Fibroblast of skin of right biceps (primary cell): ENCODE results near the gene GSC.
"Not testable (repeated sequence)": the region's sequence is repeated elsewhere in the genome, so short reads cannot be mapped to it uniquely, and the experiment has no call there.

Experiments
- DNase-seq: peaks from one replicate; pipeline ENCODE4 v3.0.0-alpha.2; 2013

The GSC gene

DNA sequence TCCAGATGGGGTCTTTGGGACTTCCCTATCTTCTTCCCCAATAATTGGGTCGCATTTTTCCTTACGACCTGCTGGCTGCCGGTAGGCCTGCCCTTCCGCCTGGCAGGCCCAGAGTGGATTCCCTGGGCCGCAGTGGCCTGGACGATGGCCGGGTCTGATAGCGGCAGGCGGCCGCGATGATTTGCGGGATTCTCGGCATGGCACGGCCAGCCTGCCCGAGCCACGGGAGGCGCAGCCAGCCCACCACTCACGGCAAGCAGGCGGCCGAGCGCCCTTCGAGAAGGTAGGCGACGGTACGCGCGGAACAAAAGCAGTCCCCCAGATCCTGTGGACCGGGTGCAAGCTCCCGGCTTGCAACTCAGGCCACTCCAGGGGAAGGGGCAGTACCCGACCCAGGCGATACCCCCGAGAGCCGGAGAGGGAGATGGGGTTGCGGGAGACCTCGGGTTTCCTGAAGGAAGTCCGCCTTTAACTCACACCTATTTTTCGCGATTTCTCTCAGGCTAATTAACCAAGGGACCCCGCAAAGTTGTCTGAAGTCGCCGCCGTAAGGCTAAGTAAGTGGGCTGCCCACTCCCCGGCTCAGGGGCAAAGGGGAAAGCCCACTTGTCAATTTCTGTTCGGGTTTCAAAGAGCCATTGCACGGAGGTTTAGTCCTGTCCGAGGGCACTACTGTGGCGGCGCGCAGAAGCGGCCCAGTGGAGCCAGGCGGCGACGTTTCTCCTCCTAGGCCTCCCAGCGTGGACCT lies 1.4 kb upstream of the GSC start:
- no peak for DNase-seq

DNA sequence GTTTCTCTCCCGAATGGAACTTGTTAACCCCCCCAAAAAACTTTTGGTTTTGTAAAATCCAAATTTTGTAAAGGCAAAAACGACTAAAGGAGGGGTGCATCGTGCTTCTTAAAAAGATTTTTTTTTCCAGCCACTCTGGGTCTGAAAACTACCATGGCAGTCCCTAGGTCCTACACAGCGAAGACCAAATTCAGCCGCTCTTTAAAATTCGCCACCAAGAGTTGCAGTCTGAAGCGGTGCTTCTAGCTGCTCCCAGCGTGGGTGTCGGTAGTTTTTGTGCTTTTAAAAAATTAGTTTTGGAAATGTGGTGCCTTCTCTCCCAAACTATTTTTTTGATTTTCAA lies 873 bp upstream of the GSC start:
- no peak for DNase-seq

DNA sequence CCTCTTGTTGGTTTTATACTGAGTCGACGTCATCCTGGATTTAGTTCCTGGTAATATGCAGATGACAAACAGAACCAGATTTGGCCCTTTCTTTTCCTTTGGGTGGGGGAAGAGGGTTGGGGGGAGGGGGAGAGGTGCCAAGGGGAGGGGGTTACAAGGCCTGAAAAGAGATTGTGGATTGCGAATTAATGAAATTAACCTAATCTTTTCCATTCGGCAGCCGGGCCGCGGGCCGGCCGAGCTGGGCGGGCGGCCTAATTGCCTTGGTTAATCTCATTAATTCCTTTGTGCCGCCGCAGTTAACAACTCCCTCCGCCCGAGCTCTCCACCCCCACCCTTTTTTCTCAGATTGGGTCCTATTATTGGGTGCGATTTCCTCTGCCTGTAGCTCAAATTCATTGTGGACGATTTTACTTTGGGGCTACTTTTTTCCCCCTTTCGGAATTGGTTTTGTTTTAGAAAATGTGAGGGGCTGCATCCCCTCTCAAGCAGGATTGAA lies 387 bp upstream of the GSC start:
- no peak for DNase-seq

DNA sequence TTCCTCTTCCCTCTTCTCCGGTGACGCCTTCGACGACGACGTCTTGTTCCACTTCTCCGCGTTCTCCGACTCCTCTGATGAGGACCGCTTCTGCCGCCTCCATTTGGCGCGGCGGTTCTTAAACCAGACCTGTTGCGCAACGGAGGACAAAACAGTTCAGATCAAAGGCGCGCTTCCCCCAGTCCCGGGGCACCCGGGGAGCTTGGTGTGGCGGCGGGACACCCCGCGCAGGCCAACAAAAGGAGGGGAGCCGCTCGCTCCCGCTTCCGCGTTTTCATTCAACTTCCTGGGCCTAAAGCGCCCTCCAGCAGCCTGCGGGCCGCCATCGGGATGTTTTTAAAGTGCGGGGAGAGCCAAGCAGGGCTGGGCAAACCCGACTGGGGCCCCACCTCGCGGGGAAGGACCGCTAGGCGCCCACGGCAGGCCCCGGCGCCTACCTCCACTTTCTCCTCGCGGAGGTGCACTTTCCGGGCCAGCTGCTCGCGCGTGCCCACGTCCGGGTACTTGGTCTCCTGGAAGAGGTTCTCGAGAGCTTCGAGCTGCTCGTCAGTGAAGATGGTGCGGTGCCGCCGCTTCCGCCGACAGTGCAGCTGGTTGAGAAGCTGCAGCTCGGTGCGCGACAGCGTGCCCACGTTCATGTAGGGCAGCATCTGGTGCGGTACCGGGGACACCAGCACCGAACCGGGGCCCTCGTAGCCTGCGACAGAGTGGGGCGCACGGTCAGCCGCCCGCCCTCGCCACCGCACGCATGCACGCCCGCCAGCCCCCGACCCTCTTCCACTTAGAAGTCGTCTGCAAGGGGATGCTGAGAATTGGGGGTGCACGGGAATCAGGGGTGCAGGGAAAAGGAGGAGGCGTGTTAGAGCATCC lies 1.2 kb downstream of the GSC start:
- peak; percentile 12 for DNase-seq

DNA sequence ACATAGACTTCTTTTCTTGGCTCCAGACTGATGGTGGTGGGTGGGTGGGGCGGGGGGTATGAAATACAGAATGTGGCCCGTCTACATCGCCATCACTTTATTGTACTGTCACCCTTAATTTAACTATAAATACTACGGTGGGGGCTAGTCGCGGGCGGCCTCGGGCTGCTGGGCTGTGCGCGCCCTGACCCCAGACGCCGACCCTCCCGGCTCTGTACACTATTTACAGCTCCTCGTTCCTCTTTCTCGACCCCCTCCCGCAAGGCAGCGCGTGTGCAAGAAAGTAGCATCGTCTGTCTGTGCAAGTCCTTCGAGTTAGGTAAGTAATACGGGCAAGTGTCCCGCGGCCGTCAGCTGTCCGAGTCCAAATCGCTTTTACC lies 1.8 kb downstream of the GSC start:
- no peak for DNase-seq

DNA sequence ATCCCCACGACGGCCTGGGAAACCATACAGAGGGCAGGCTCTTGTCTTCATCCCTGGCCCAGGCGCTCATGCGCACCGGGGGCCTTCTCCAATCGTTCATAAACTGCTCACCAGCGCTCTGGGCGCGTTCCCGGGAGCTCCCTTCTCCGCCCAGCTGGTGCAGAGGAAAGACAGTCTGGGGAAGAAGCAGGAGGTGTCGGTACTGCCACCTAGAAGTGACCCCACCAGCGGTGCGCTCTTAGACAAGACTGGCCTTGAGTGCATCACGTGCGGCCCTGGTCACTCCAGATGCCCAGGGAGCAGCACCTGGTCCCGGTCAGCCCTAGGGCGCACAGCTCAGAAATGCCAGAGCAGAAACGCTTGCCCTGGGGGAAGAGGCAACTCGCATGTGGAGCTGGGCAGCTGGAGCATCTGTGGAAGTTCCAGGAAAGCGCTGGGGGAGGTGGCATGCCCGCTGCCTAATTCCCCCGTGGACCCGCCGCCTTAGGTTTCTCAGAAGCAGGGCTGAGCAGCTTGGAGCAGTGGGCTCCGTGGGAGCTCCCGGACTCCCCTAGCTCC lies 2.5 kb downstream of the GSC start:
- no peak for DNase-seq

DNA sequence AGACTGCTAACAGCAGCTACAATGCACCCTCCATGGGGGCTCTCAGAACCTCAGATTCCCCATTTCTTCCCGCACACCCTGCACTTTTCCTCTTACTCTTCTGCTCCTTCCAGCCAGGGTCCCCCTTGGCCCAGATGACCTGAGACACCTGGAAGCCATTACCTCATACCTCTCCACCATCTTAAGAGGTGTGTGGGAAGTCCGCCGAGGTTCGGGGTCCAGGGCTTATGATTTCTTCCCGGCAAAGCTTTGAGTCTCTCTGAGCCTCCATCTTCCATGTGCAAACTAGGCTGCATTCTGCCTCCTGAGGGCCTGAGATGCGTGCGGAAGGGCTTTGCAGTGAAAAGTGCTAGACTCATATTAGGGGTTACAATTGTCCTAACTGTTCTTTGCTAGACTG lies 5.3 kb downstream of the GSC start:
- no peak for DNase-seq

DNA sequence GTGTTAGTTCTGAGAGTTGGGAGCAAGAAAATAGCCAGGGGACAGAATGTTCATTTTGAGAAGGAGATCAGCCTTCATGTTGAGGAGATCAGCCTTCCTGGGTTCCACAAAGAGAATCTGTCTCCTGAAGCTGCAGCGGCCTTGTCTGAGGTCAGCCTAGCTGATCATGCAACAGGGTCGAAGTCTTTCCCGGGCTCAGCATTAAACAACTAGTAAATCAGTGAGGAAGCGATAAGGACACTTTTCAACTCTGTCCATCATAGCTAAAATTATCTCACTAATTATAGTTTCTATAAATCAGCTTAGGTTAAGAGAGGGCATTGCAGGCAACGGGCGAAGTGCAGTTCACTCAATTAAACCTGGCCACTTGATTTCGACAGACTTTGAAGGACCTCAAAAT lies 7.5 kb downstream of the GSC start:
- no peak for DNase-seq

DNA sequence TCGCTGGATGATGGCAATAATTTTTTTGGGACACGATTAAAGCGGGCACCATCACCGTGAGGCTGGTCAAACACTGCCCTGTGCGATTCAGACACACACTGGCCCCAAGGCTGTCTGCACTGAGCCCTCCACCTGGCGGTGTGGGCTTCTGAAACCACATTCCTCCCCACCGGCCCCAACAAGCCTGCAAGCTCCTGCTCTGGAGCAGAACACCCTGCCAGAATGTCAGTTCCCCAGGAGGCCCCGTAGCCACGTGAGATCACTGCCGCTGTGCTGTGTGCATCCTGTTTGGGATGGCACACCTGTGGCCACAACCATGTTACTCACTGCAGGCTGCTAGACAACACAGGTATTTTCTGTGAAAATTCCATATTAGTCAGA lies 7.9 kb downstream of the GSC start:
- DNase-seq, result no peak

DNA sequence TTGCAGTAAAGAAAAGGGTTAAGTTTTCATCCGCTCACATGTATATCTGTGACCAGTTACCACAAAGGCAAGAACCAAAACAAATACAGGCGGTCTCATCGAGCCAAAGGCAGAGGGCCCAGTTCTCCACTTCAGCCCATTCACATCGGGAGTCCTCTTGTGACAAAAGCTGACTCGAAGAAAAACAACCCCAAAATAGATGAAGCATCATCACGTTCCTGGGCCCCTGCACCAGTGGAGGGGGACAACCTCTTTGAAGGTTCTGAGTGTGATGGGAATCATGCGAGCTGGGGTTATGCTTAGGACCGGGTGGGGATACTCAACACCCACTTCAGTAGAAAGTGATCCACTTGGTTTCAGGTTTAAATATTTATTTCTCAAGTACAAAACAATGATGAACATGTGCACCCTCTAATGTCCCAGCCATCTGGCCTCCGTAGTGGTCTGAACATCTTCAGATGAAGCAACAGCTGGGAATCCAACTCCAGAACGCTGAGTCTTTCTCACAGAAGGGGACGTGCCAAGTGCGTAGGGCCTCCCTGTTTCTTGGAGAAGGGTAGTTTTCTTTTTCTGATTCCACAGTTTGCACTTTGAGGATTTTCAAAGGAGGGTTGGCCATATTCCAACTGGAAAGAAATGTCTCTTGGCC lies 8.4 kb downstream of the GSC start:
- no peak for DNase-seq

DNA sequence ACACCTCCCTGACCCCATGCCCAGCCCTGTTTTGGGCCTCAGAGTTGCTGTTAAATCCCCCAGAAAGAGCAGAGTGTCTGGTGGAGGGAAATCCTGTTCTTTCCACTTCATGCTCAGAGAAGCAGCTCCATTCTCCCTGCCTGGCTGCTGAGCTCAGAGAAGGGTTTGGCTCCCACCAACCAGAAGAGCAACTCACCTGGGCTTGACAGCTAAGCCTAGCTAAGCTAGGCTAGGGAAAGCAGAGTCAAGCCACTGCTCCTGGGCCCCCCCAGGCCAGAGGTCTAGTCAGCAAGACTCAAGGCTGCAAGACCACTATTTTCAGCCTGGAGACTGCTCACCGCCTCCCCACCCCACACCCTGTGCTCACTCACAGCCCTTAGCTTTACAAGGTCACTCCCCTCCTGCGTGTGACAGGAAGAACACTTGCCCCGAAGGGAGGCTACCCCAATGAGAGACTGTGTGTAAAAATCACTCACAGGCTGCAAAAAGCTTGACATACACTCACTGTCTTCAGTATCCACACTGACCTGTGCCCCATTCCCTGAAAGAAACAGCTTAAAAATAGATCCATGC lies 13.5 kb downstream of the GSC start:
- DNase-seq, result no peak

DNA sequence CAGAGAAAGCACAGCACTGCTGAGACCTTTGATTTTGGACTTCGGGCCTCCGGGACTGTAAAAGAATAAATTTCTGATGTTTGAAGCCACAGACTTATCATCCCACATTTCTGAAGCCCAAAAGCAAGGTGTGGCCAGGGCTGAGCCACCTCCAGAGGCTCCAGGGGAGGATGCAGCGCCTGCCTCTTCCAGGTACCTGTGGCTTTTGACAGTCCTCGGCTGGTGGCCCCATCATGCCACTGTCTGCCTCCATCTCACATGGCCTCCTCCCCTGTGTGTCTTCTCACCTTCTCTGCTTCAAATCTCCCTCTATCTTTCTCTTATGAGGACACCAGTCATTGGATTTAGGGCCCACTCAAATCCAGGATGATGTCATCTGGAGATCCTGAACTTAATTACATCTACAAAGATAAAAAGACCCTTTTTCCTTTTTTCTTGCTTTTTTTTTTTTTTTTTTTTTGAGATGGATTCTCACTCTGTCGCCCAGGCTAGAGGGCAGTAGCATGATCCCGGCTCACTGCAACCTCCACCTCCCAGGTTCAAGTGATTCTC lies 15.4 kb downstream of the GSC start:
- no peak for DNase-seq

DNA sequence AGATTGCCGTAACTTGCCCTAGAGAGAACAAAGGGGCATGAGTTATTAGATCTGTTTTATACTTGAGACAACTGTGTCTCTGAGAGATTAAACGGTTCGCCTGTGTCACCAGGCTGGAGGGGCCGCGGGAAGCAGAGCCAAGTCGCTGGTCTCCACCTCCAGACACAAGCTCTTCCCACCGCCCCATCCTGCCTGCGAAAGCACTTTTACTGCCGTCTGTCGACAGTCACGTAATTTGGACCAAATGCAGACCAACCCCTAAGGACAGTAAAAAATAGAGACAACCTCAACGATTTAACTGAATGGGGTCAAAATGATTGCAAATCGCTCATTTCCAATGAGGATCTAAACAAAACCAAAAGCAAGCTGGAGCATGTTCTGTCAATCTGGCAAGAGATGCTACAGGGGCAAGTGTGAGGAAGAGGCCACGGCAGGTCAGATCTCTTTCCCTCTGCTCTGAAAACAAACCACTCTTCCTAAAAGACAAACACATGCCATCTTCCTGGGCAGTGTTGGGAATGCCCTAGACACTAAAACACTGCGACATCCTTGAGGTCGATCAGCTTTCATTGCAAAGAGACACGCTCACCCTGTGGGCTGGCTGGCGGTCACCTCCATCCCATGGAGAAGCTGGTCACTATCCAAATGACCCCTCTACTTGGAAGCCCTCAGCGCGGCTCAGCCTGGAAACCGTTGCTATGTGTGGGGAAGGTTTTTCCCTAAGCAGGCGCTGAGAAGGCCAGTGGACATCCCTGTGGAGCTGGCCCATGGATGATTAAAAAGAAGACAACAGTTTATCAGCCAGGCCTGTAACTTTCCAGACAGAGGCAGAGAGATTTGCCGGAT lies 17.1 kb downstream of the GSC start:
- no peak for DNase-seq

DNA sequence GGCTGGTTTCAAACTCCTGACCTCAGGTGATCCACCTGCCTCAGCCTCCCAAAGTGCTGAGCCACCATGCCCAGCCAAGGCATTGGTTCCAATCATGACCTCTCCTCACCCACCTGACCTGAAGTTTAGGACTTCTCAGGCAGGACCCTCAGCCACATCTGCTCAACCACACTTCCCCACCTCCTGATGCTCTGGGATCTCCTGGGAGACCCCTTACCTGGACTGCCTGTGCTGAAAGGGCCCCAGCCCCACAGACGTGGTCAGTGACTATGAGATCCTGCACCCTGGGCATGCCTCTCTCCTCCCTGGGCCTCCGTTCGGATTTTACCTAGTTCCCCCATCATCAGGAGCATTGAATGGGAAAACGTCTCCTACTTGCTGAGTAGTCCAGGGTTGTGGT lies 18.0 kb downstream of the GSC start:
- DNase-seq, result no peak

DNA sequence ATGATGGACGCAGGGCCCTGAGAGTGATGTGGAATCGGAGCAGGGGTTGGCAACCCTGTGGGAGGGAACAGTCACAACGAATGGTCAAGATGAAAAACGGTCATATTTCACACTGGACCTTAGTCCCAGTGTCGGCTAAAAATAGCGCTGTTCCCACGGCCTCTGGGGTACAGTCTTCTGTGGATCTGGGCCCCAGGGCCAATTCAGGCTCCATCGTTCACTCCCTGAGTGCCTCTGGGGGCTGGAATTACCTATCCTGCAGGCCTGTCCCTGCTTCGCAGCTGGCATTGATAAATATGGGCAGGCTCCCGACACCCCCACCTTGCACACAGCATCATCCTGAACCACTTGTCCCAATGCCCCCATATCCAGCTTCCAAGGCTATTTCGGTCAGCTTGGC lies 18.6 kb downstream of the GSC start:
- no peak for DNase-seq

DNA sequence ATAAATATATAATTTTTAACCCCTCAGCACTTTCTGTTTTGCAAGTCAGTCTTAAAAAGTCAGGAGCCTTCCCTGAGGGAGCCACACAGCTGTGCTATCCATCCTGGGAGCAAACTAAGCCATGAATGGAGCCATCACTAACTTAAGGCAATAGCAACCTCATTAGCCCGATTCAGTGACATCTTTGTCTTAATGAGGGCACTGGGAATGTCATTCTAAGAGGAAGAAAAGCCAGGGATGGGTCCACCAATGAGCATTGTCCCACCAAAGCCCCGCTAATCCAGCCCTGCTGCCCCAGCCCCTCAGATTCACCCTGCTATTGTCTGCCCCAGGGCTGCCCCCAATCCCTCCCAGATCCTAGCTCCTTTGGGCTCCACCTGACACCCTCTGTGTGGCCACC lies 19.5 kb downstream of the GSC start:
- DNase-seq, result no peak

DNA sequence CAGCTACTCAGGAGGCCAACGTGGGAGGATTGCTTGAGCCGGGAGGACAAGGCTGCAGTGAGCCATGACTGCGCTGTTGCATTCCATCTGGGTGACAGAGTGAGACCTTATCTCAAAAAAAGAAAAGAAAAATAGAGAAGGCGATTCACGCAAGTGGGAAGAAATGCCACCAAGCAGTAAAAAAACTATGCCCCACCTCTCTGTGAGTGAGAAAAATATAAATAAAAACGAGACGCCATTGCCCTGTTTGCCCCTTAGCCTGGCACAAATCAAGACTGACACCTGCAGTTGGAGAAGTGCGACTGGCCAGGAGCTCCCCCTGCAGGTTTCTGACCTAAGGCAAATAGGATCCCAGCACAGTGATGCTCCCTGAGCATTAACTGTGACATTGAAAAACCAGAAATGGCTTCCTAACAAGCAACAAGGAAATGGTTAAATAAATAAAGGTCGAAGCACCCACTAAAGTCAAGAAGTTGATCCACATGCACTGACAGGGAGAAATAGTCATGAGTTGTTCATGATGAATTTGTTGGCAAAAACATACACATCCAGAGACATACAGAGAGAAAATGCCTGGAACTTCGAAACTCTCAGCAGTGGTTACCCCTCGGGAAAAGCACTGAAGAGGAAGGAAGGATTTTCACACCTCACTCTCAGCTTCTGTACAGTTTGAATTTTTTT lies 21.1 kb downstream of the GSC start:
- DNase-seq, result no peak

DNA sequence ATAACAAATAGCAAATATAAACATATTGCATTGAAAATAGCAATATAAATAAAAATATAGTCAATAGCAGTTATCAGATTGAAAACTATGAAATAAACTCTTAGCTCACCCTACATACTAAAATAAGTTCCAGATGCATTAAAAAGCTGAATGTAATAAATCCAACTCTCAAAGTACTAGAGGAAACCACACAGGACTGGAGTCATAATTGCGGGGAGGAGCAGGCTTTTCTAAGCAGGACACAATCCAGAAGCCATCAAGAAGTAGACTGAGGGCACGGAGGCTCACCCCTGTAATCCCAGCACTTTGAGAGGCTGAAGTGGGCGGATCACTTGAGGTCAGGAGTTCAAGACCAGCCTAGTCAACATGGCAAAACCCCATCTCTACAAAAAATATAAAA lies 22.2 kb downstream of the GSC start:
- DNase-seq, result no peak

DNA sequence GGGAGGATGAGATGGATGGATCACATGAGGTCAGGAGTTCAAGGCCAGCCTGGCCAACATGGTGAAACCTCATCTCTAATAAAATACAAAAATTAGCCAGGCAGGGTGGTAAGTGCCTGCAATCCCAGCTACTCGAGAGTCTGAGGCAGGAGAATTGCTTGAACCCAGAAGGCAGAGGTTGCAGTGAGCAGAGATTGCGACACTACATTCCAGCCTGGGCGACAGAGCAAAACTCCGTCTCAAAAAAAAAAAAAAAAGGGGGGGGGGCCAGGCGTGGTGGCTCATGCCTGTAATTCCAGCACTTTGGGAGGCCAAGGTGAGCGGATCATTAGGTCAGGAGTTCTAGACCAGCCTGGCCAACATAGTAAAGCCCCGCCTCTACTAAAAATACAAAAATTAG lies 22.8 kb downstream of the GSC start:
- not testable (repeated sequence) for DNase-seq

DNA sequence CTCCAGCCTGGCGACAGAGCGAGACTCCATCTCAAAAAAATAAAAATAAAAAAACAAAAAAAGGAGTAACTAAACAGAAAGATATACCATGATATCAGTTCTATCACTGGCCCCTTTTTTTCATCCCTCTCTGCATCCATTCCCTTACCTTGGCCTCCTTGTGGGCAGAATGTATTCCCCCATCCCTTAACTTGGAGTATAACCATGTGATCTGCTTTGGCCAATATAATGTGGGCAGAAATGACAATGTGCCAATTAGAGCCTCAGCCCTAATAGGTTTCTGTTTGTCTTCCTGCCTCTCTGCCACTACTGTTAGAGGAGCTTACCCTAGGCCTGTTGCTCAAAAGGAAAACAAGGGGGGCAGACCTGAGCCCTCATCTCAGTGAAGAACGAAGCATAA lies 23.8 kb downstream of the GSC start:
- no peak for DNase-seq

DNA sequence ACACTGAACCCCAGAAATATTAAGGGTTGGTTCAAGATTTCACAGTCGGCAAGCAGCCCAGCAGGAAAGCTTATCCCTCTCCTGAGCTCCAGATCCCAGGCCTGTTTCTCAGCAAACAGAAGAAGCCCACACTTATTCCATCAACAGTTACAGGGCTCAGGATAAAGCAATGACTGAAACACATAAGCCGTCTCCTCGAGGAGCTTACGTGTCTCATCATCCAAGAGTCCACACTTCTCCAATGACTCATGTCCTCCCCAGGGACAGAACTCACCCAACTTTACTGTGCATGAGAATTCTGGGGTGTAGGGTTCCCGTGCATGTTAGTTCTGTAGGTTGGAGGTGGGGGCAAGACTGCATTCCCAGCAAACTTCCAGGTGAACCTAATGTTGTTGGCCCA lies 31.2 kb downstream of the GSC start:
- DNase-seq, result peak; percentile 28
